Limb (tissue), 2 donors: ENCODE measurements around the gene KCNMB3.
"Not testable (repeated sequence)": the region's sequence is repeated elsewhere in the genome, so short reads cannot be mapped to it uniquely, and the experiment has no call there.

Experiments
- DNase-seq, 2 donors: peaks; one replicate each; pipeline ENCODE4 v3.0.0-alpha.2; 2016; ENCODE audit errors: extremely low spot score in 2 of 2

The KCNMB3 gene

GRCh38 chr3:179264449-179264848 lies 13.5 kb upstream of the KCNMB3 start:
- DNase-seq = no peak

GRCh38 chr3:179263134-179263533 lies 12.2 kb upstream of the KCNMB3 start:
- DNase-seq = no peak

GRCh38 chr3:179260949-179261765 lies 10.2 kb upstream of the KCNMB3 start:
- DNase-seq = peak; percentile 34 to 77

- not testable (repeated sequence) for DNase-seq
These were observed 9.2 kb upstream of the KCNMB3 start for GRCh38 chr3:179259959-179260756.

- DNase-seq = no peak
These were observed 7.9 kb upstream of the KCNMB3 start for GRCh38 chr3:179258820-179259219.

GRCh38 chr3:179257742-179258141 lies 6.8 kb upstream of the KCNMB3 start:
- DNase-seq = not testable (repeated sequence)

GRCh38 chr3:179256813-179257212 lies 5.9 kb upstream of the KCNMB3 start:
- no peak for DNase-seq

- no peak for DNase-seq
These were observed 3.5 kb downstream of the KCNMB3 start for GRCh38 chr3:179247289-179248015.

GRCh38 chr3:179244878-179245277 lies 6.0 kb downstream of the KCNMB3 start:
- DNase-seq = no peak

GRCh38 chr3:179242859-179243258 lies 8.1 kb downstream of the KCNMB3 start:
- DNase-seq = not testable (repeated sequence)

- DNase-seq = not testable (repeated sequence)
These were observed 10.6 kb downstream of the KCNMB3 start for GRCh38 chr3:179240299-179240698.

GRCh38 chr3:179236669-179237301 lies 14.1 kb downstream of the KCNMB3 start:
- no peak for DNase-seq

GRCh38 chr3:179234199-179234598 lies 16.7 kb downstream of the KCNMB3 start:
- no peak for DNase-seq

GRCh38 chr3:179233043-179233442 lies 17.9 kb downstream of the KCNMB3 start:
- no peak for DNase-seq

- no peak for DNase-seq
These were observed 21.7 kb downstream of the KCNMB3 start for GRCh38 chr3:179229177-179229576.

- no peak for DNase-seq
These were observed 23.6 kb downstream of the KCNMB3 start for GRCh38 chr3:179227349-179227748.

- DNase-seq = no peak
These were observed 26.3 kb downstream of the KCNMB3 start for GRCh38 chr3:179224584-179224983.

GRCh38 chr3:179223548-179223947 lies 27.4 kb downstream of the KCNMB3 start:
- DNase-seq = no peak

GRCh38 chr3:179218213-179218612 lies 32.7 kb downstream of the KCNMB3 start:
- not testable (repeated sequence) for DNase-seq

- not testable (repeated sequence) for DNase-seq
These were observed 35.4 kb downstream of the KCNMB3 start for GRCh38 chr3:179215550-179215949.

GRCh38 chr3:179200790-179201189 lies 50.1 kb downstream of the KCNMB3 start:
- DNase-seq = no peak
